Amniotic stem cell (primary cell): ENCODE results near the gene CFAP77.

Experiments
- DNase-seq: peaks from one replicate; lab custom pipeline; 2025; lab: John Stamatoyannopoulos, UW

CFAP77 gene

GRCh38 chr9:132488626-132489025 is 78.6 kb downstream of the CFAP77 start:
- no peak for DNase-seq

- no peak for DNase-seq
These were observed 79.5 kb downstream of the CFAP77 start for GRCh38 chr9:132489536-132489935.

GRCh38 chr9:132494857-132495256 is 84.8 kb downstream of the CFAP77 start:
- no peak for DNase-seq

GRCh38 chr9:132497731-132498130 is 87.7 kb downstream of the CFAP77 start:
- DNase-seq = no peak

- no peak for DNase-seq
These were observed 88.7 kb downstream of the CFAP77 start for GRCh38 chr9:132498531-132499210.

GRCh38 chr9:132499251-132499650 is 89.2 kb downstream of the CFAP77 start:
- DNase-seq = no peak

- DNase-seq = no peak
These were observed 90.2 kb downstream of the CFAP77 start for GRCh38 chr9:132500193-132500592.

GRCh38 chr9:132502480-132502879 is 92.5 kb downstream of the CFAP77 start:
- no peak for DNase-seq

- no peak for DNase-seq
These were observed 93.1 kb downstream of the CFAP77 start for GRCh38 chr9:132503116-132503515.

- DNase-seq = no peak
These were observed 94.5 kb downstream of the CFAP77 start for GRCh38 chr9:132504488-132504887.

GRCh38 chr9:132505991-132506655 is 96.1 kb downstream of the CFAP77 start:
- DNase-seq = no peak

- DNase-seq = no peak
These were observed 97.1 kb downstream of the CFAP77 start for GRCh38 chr9:132506977-132507669.

- peak; percentile 31 for DNase-seq
These were observed 97.9 kb downstream of the CFAP77 start for GRCh38 chr9:132507670-132508469.

GRCh38 chr9:132509928-132510874 is 100.2 kb downstream of the CFAP77 start:
- no peak for DNase-seq

GRCh38 chr9:132511191-132511999 is 101.4 kb downstream of the CFAP77 start:
- DNase-seq = no peak

- no peak for DNase-seq
These were observed 103.4 kb downstream of the CFAP77 start for GRCh38 chr9:132513416-132513815.

- DNase-seq = no peak
These were observed 104.2 kb downstream of the CFAP77 start for GRCh38 chr9:132514011-132514744.

GRCh38 chr9:132514821-132515220 is 104.8 kb downstream of the CFAP77 start:
- DNase-seq = no peak

GRCh38 chr9:132516301-132516700 is 106.3 kb downstream of the CFAP77 start:
- DNase-seq = no peak

GRCh38 chr9:132516911-132517310 is 106.9 kb downstream of the CFAP77 start:
- DNase-seq = no peak
